Prostate gland (tissue), 2 donors: ENCODE data around the gene SECTM1. TPM values are rescaled to one million over a fixed set of nuclear protein-coding genes. Genes with fewer than 3 reads are reported as not detected.

ENCODE experiments used
- DNase-seq: peaks from one replicate; pipeline ENCODE4 v3.0.0-alpha.2; 2019; ENCODE audit warnings: low spot score
- H3K27ac ChIP-seq, 2 donors: fragments of 200-600 bp; sonication (generic); 2 replicates each; pipeline ENCODE4 v1.5.1; 2017 to 2019
- H3K27me3 ChIP-seq: fragments of 200-600 bp; sonication (generic); replicated peaks from 2 replicates; pipeline ENCODE4 v1.5.1; 2019; ENCODE audit not compliant: insufficient read depth
- H3K36me3 ChIP-seq, 2 donors: fragments of 200-600 bp; sonication (generic); 1 replicate in 1 of 2; 2 replicates in 1 of 2; pipeline versions ENCODE4 v1.5.1 to v1.8.1; 2017 to 2019
- H3K4me1 ChIP-seq: fragments of 200-600 bp; sonication (generic); replicated peaks from 2 replicates; pipeline ENCODE4 v1.5.1; 2019
- H3K4me3 ChIP-seq, 2 donors: fragments of 200-600 bp; sonication (generic); 2 replicates each; pipeline ENCODE4 v1.5.1; 2017 to 2019
- H3K9me3 ChIP-seq: fragments of 200-600 bp; sonication (generic); 2 replicates; pipeline ENCODE4 v1.5.1; 2017
- POLR2A ChIP-seq: fragments of 450-650 bp; IDR thresholded peaks from one replicate; pipeline ENCODE4 v1.6.1; 2016; ENCODE audit warnings: antibody characterized with exemption, mild to moderate bottlenecking
- POLR2AphosphoS5 ChIP-seq: sonication (generic); formaldehyde crosslinking; IDR thresholded peaks from one replicate; pipeline ENCODE4 v1.6.1; 2017; ENCODE audit warnings: antibody characterized with exemption
- WGBS: methylation state at CpG from one replicate; pipeline ENCODE4 v1.1.5; 2018; 5-methylcytosine and 5-hydroxymethylcytosine counted together
- intact Hi-C: fragments of 100-400 bp; cut with DNase I; formaldehyde crosslinking; loops from one replicate; pipeline ENCODE4 v1.14.2; 2022
- total RNA-seq, 2 donors: library from RNA; depleted of rRNA; stranded (reverse); fragments of >200 nt; gene quantifications; one replicate each; pipeline ENCODE4 v1.1.0, GENCODE V29; 2016
- TF ChIP-seq, protein P1 (sequence below), 4 experiments: fragments of 200-600 bp in 2 of 4; fragments of 450-650 bp in 2 of 4; sonication (generic) in 2 of 4; IDR thresholded peaks; 1 replicate in 3 of 4; 2 replicates in 1 of 4; pipeline ENCODE4 v1.5.1; 2016 to 2019; ENCODE audit warnings: antibody characterized with exemption in 4 of 4, mild to moderate bottlenecking in 2 of 4, moderate library complexity in 2 of 4

The SECTM1 gene
- total RNA-seq, 2 donors from 2014 or later = 9.0 to 12.5 TPM

GRCh38 chr17:82353484-82353883 lies 19.9 kb upstream of the SECTM1 start:
- TF ChIP-seq POLR2A (no peak), POLR2AphosphoS5 (no peak)
- TF ChIP-seq, protein P1, sequence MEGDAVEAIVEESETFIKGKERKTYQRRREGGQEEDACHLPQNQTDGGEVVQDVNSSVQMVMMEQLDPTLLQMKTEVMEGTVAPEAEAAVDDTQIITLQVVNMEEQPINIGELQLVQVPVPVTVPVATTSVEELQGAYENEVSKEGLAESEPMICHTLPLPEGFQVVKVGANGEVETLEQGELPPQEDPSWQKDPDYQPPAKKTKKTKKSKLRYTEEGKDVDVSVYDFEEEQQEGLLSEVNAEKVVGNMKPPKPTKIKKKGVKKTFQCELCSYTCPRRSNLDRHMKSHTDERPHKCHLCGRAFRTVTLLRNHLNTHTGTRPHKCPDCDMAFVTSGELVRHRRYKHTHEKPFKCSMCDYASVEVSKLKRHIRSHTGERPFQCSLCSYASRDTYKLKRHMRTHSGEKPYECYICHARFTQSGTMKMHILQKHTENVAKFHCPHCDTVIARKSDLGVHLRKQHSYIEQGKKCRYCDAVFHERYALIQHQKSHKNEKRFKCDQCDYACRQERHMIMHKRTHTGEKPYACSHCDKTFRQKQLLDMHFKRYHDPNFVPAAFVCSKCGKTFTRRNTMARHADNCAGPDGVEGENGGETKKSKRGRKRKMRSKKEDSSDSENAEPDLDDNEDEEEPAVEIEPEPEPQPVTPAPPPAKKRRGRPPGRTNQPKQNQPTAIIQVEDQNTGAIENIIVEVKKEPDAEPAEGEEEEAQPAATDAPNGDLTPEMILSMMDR (IDR thresholded peaks at IDR 0.05) = no peak
- 88% methylated on average over 8 of the region's 8 CpGs for WGBS

DNA sequence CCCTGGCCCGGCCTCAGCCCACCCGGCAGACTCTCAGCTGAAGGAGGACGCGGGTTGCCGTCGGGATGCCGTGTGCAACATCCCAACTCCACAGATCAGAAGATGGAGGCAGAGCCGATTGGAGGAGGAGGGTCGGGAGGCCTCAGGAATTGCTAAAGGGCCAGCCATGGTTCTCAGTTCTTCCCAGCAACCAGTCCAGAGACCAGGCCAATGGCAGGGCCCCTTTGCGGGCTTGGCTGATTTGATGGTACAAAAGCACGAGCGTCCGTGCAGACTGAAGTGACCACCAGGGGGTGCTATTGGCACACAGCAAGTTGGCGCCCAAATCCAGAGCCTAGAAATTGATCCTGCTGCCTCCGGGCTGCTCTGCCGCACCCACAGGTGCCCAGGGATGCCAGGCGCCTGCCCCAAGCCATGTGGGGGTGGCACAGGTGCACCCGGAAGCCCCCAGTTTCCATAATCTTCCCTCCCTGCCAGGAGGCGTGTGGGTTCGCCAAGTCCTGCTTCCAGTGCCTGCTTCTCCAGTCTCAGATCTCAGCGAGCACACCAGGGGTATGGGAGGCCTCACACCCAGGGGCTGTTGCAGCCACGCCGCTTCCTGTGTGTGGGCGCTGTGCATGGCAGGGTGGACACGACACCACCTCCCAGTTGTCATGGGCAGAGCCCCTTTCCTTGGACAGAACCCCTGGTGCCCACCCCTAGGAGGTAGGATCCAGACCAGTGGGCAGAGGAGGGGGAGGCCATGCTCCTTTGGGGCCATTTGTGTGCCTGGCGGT lies 18.3 kb upstream of the SECTM1 start:
- 38% methylated on average over 26 of the region's 26 CpGs for WGBS
- peak; percentile 87 for DNase-seq
- H3K27me3 ChIP-seq = no peaks in the 10 kb centered on the region
- intact Hi-C loops = loop anchor here (5.0 to 10.0 kb wide), 2 partner anchors 200 to 423 kb away; no protein-coding TSS in a partner anchor
- no peak overlapping the region for H3K4me3 ChIP-seq
- no peaks in the 10 kb centered on the region for H3K4me1 ChIP-seq
- no peak overlapping the region for H3K27ac ChIP-seq
- TF ChIP-seq POLR2AphosphoS5 = peak; percentile 68
- TF ChIP-seq, protein P1 (IDR thresholded peaks at IDR 0.05) = peak; percentile 94 to 100 (median 97)
- TF ChIP-seq POLR2A = no peak
- H3K9me3 ChIP-seq = no peaks in the 10 kb centered on the region
- H3K36me3 ChIP-seq = no peaks in the 10 kb centered on the region

More at GRCh38 chr17:82353484-82353883, 19.9 kb upstream of the SECTM1 start:
- intact Hi-C loops = loop anchor here (1.0 to 10.0 kb wide), 3 partner anchors 61 to 421 kb away; no protein-coding TSS in a partner anchor
- no peak overlapping the region for H3K4me3 ChIP-seq
- H3K27ac ChIP-seq = no peak overlapping the region
- no peaks in the 10 kb centered on the region for H3K9me3 ChIP-seq
- H3K36me3 ChIP-seq = no peaks in the 10 kb centered on the region
- DNase-seq = no peak
- no peaks in the 10 kb centered on the region for H3K4me1 ChIP-seq
- no peaks in the 10 kb centered on the region for H3K27me3 ChIP-seq

DNA sequence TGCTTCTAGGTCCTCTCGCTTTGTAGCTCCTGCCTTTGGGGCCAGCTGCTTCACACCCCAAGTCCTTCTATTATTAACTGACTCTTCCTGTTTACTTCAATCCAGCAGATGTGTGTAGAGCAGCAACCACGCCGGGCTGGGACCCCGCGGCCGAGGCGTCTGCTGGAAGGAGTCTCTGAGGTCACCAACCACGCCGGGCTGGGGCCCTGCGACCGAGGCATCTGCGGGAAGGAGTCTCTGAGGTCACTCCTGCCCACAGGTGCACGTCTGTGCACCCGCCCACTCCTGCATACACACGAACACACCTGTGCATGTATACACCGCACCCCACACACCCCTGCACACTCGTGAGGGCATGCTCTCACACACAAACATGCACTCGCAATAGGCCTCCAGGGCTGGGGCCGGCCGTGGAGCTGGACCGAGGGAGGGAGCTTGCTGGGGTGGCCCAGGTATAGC lies 17.7 kb upstream of the SECTM1 start:
- no peak overlapping the region for H3K27ac ChIP-seq
- no peaks in the 10 kb centered on the region for H3K4me1 ChIP-seq
- TF ChIP-seq, protein P1 (IDR thresholded peaks at IDR 0.05) = no peak
- no peak for TF ChIP-seq POLR2A
- no peak for TF ChIP-seq POLR2AphosphoS5
- H3K4me3 ChIP-seq = no peak overlapping the region
- H3K9me3 ChIP-seq = no peaks in the 10 kb centered on the region
- no peak for DNase-seq
- H3K27me3 ChIP-seq = no peaks in the 10 kb centered on the region
- intact Hi-C loops = loop anchor here (5.0 to 10.0 kb wide), 2 partner anchors 201 to 424 kb away; no protein-coding TSS in a partner anchor
- H3K36me3 ChIP-seq = no peaks in the 10 kb centered on the region
- WGBS = 69% methylated on average over 21 of the region's 21 CpGs

- intact Hi-C loops = loop anchor here (5.0 to 10.0 kb wide), 2 partner anchors 202 to 424 kb away; no protein-coding TSS in a partner anchor
- H3K36me3 ChIP-seq = no peaks in the 10 kb centered on the region
- no peak for DNase-seq
- no peaks in the 10 kb centered on the region for H3K27me3 ChIP-seq
- TF ChIP-seq POLR2AphosphoS5 (no peak), POLR2A (no peak)
- TF ChIP-seq, protein P1 (IDR thresholded peaks at IDR 0.05) = no peak
- WGBS = 89% methylated on average over 25 of the region's 28 CpGs
- no peak overlapping the region for H3K4me3 ChIP-seq
- H3K9me3 ChIP-seq = no peaks in the 10 kb centered on the region
- H3K4me1 ChIP-seq = no peaks in the 10 kb centered on the region
- H3K27ac ChIP-seq = no peak overlapping the region
These were observed 16.8 kb upstream of the SECTM1 start for GRCh38 chr17:82350182-82351030.
